PC-9 (cell line): ENCODE results near the gene ZNG1F. TPM values are rescaled to one million over a fixed set of nuclear protein-coding genes. Genes with fewer than 3 reads are reported as not detected.
"Not testable (repeated sequence)": the region's sequence is repeated elsewhere in the genome, so short reads cannot be mapped to it uniquely, and the experiment has no call there.

Source experiments
- BruUV-seq: library from RNA; stranded (reverse); fragments of 400-500 nt; replicated peaks from 2 replicates; lab custom pipeline; 2021; lab: Mats Ljungman, UMichigan
- CTCF ChIA-PET: fragments of 300-600 bp; sonication (Branson Sonifier 250); formaldehyde crosslinking; loops from one replicate; lab custom pipeline; 2022; ENCODE audit warnings: antibody characterized with exemption; lab: Charles Lee
- POLR2A ChIA-PET: fragments of 300-600 bp; sonication (Branson Sonifier 250); formaldehyde crosslinking; loops from one replicate; lab custom pipeline; 2022; ENCODE audit warnings: antibody characterized with exemption; ENCODE audit not compliant: unreplicated experiment; lab: Charles Lee
- DNase-seq, 2 experiments: peaks; one replicate each; pipeline versions ENCODE4 v3.0.0 to v3.0.0-alpha.2; 2015 to 2022; ENCODE audit warnings: mixed read lengths in 1 of 2
- H2AFZ ChIP-seq: fragments of 200-600 bp; sonication (generic); 2 replicates; pipeline ENCODE4 v1.8.1; 2017; ENCODE audit warnings: antibody characterized with exemption
- H3F3A ChIP-seq: fragments of 200-600 bp; sonication (generic); 2 replicates; pipeline ENCODE4 v1.8.1; 2017; ENCODE audit warnings: antibody characterized with exemption, mild to moderate bottlenecking, low read depth; ENCODE audit not compliant: insufficient read depth
- H3K27ac ChIP-seq: fragments of 200-600 bp; sonication (generic); 2 replicates; pipeline ENCODE4 v1.6.1; 2016; ENCODE audit warnings: mixed run types
- H3K27me3 ChIP-seq: fragments of 200-600 bp; sonication (generic); 2 replicates; pipeline ENCODE4 v1.6.1; 2016; ENCODE audit warnings: low read depth, mixed run types; ENCODE audit not compliant: insufficient read depth
- H3K36me3 ChIP-seq: fragments of 200-600 bp; sonication (generic); 2 replicates; pipeline ENCODE4 v1.6.1; 2016; ENCODE audit warnings: low read depth, mixed run types
- H3K4me1 ChIP-seq: fragments of 200-600 bp; sonication (generic); replicated peaks from 2 replicates; pipeline ENCODE4 v1.6.1; 2016; ENCODE audit warnings: mixed run types; ENCODE audit not compliant: insufficient read depth
- H3K4me2 ChIP-seq: fragments of 200-600 bp; sonication (generic); 2 replicates; pipeline ENCODE4 v1.6.1; 2017; ENCODE audit warnings: mixed run types
- H3K4me3 ChIP-seq: fragments of 200-600 bp; sonication (generic); 2 replicates; pipeline ENCODE4 v1.6.1; 2016; ENCODE audit warnings: mixed run types
- H3K79me2 ChIP-seq: fragments of 200-600 bp; sonication (generic); 2 replicates; pipeline ENCODE4 v1.6.1; 2017; ENCODE audit warnings: low read depth, mixed run types
- H3K9me2 ChIP-seq: fragments of 200-600 bp; sonication (generic); 2 replicates; pipeline ENCODE4 v1.8.1; 2017; ENCODE audit warnings: mild to moderate bottlenecking; ENCODE audit not compliant: insufficient read depth
- H3K9me3 ChIP-seq: fragments of 200-600 bp; sonication (generic); 2 replicates; pipeline ENCODE4 v1.8.1; 2016; ENCODE audit warnings: low read depth; ENCODE audit not compliant: insufficient read depth
- H4K20me1 ChIP-seq: fragments of 200-600 bp; sonication (generic); 2 replicates; pipeline ENCODE4 v1.8.1; 2017; ENCODE audit not compliant: insufficient read depth
- intact Hi-C: fragments of 100-400 bp; cut with micrococcal nuclease; formaldehyde crosslinking; loops from one replicate; pipeline ENCODE4 v1.10.0; 2022; ENCODE audit not compliant: unreplicated experiment
- microRNA-seq: library from miRNA; unstranded; fragments of <30 nt; microRNA quantifications from one replicate; pipeline ENCODE4 v1.2.0, GENCODE V29; 2021; ENCODE audit warnings: borderline number of aligned reads, borderline replicate concordance
- total RNA-seq: library from RNA; stranded (reverse); gene quantifications from 2 replicates; pipeline ENCODE4 v1.2.3, GENCODE V29; 2021

Gene ZNG1F
- total RNA-seq, 1 experiment from 2014 or later = 2.7 TPM

DNA sequence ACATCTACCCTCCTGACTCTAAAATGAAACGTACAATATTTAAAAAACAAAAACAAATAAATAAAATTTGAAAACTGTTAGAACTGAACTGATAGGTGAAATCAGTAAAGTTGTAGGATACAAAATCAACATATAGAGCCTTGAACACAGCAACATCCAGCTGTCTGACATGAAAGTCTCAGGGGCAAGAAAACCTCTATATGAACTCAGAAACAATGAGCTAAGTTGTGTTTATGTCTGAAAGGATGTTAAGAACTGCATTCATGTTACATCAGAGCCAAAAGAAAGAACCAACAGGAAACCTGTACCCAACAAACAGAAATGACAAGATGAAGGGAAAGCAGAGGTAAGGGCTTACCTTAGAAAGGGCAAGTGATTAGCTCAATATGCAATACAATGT is 102.4 kb downstream of the ZNG1F start:
- H3K4me2 ChIP-seq, H3K4me3 ChIP-seq, H3F3A ChIP-seq, CTCF ChIA-PET, H2AFZ ChIP-seq, H3K36me3 ChIP-seq, H3K27ac ChIP-seq, BruUV-seq, POLR2A ChIA-PET, H3K9me3 ChIP-seq, H3K4me1 ChIP-seq, H4K20me1 ChIP-seq, H3K79me2 ChIP-seq, DNase-seq, H3K27me3 ChIP-seq, H3K9me2 ChIP-seq, intact Hi-C loops: not testable (repeated sequence)

GRCh38 chr9:41086215-41086614 is 102.9 kb downstream of the ZNG1F start:
- H3K79me2 ChIP-seq, H4K20me1 ChIP-seq, intact Hi-C loops, H3K9me2 ChIP-seq, H3K36me3 ChIP-seq, H3K4me1 ChIP-seq, DNase-seq, POLR2A ChIA-PET, H3F3A ChIP-seq, H2AFZ ChIP-seq, H3K4me2 ChIP-seq, H3K4me3 ChIP-seq, BruUV-seq, CTCF ChIA-PET, H3K27ac ChIP-seq, H3K9me3 ChIP-seq, H3K27me3 ChIP-seq: not testable (repeated sequence)

- intact Hi-C loops = not testable (repeated sequence)
These were observed 106.8 kb downstream of the ZNG1F start for GRCh38 chr9:41082358-41082757.

More at GRCh38 chr9:41082358-41082757, 106.8 kb downstream of the ZNG1F start:
- POLR2A ChIA-PET, H3K4me1 ChIP-seq, CTCF ChIA-PET, H3K27me3 ChIP-seq, H3K9me3 ChIP-seq, H4K20me1 ChIP-seq, H2AFZ ChIP-seq, H3K4me2 ChIP-seq, H3K9me2 ChIP-seq, H3K79me2 ChIP-seq, BruUV-seq, DNase-seq, H3F3A ChIP-seq, H3K4me3 ChIP-seq, H3K36me3 ChIP-seq, H3K27ac ChIP-seq: not testable (repeated sequence)

Small RNA genes within 50 kb of the gene (microRNA-seq; reads per million reads assigned to microRNA genes)
- not detected for gene MIR4477A

Other genes starting within 250 kb of the ZNG1F start
- 0.20 TPM in 1 of 2 replicates, not detected in the other for gene FOXD4L6, start 60.6 kb downstream of the ZNG1F start, total RNA-seq